Osteocyte (in vitro differentiated cells): ENCODE measurements around the gene CFB. TPM values are rescaled to one million over a fixed set of nuclear protein-coding genes. Genes with fewer than 3 reads are reported as not detected.
A peak's percentile ranks its signal among the peaks of the same experiment; 100 is the strongest.

ENCODE experiments used
- DNase-seq: peaks from one replicate; pipeline ENCODE4 v3.0.0; 2021; ENCODE audit warnings: mixed read lengths; ENCODE audit not compliant: unreplicated experiment; ENCODE audit errors: extremely low spot score
- H3K27ac Mint-ChIP-seq: one replicate; pipeline ENCODE4 v1.8.0; 2021; ENCODE audit warnings: mild to moderate bottlenecking, mixed read lengths; ENCODE audit not compliant: unreplicated experiment
- H3K27me3 Mint-ChIP-seq: one replicate; pipeline ENCODE4 v1.8.0; 2021; ENCODE audit warnings: mixed read lengths; ENCODE audit not compliant: unreplicated experiment
- H3K36me3 Mint-ChIP-seq: one replicate; pipeline ENCODE4 v1.8.0; 2021; ENCODE audit warnings: mixed read lengths; ENCODE audit not compliant: unreplicated experiment
- H3K4me1 Mint-ChIP-seq: one replicate; pipeline ENCODE4 v1.8.0; 2021; ENCODE audit warnings: mixed read lengths; ENCODE audit not compliant: unreplicated experiment
- H3K4me3 Mint-ChIP-seq: one replicate; pipeline ENCODE4 v1.8.0; 2021; ENCODE audit warnings: mild to moderate bottlenecking, moderate library complexity, mixed read lengths; ENCODE audit not compliant: unreplicated experiment
- H3K9me3 Mint-ChIP-seq: one replicate; pipeline ENCODE4 v1.8.0; 2021; ENCODE audit warnings: mixed read lengths; ENCODE audit not compliant: unreplicated experiment
- total RNA-seq: library from RNA; stranded (reverse); gene quantifications from 2 replicates; pipeline ENCODE4 v1.2.1, GENCODE V29; 2021
- TF ChIP-seq, protein P1 (sequence below): fragments of 200-600 bp; sonication (generic); IDR thresholded peaks from 2 replicates; pipeline ENCODE4 v1.5.0; 2021; ENCODE audit warnings: antibody characterized with exemption, mild to moderate bottlenecking, moderate library complexity

CFB gene
- total RNA-seq, 1 donor from 2014 or later, result 6.9 TPM

DNA sequence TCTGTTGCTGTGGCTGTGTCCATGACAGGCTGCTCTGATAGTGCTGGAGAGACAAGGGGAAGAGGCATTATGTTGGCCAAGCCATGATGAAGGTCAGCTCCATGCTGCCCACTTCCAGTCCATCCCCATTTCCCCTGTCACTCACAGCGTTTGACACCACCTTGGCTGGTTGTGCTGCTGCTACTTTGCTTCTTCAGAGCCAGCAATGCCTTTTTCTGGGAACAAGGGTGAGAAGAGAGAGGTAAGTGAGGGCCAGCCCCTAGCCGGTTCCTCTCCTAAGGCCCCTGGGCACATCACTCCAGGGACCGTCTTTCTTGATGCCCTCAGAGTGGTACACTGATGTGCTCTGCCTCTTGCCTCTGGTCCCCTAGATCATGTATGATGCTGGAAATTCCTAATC lies 10.9 kb downstream of the CFB start:
- H3K9me3 Mint-ChIP-seq, result no peaks in the 10 kb centered on the region
- H3K27me3 Mint-ChIP-seq, result no peaks in the 10 kb centered on the region
- TF ChIP-seq, protein P1, sequence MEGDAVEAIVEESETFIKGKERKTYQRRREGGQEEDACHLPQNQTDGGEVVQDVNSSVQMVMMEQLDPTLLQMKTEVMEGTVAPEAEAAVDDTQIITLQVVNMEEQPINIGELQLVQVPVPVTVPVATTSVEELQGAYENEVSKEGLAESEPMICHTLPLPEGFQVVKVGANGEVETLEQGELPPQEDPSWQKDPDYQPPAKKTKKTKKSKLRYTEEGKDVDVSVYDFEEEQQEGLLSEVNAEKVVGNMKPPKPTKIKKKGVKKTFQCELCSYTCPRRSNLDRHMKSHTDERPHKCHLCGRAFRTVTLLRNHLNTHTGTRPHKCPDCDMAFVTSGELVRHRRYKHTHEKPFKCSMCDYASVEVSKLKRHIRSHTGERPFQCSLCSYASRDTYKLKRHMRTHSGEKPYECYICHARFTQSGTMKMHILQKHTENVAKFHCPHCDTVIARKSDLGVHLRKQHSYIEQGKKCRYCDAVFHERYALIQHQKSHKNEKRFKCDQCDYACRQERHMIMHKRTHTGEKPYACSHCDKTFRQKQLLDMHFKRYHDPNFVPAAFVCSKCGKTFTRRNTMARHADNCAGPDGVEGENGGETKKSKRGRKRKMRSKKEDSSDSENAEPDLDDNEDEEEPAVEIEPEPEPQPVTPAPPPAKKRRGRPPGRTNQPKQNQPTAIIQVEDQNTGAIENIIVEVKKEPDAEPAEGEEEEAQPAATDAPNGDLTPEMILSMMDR, result no peak
- H3K36me3 Mint-ChIP-seq, result peaks cover 45% of the 10 kb centered on the region
- H3K4me1 Mint-ChIP-seq, result peaks cover 23% of the 10 kb centered on the region
- H3K4me3 Mint-ChIP-seq, result no peak overlapping the region
- DNase-seq, result no peak
- no peak overlapping the region for H3K27ac Mint-ChIP-seq

DNA sequence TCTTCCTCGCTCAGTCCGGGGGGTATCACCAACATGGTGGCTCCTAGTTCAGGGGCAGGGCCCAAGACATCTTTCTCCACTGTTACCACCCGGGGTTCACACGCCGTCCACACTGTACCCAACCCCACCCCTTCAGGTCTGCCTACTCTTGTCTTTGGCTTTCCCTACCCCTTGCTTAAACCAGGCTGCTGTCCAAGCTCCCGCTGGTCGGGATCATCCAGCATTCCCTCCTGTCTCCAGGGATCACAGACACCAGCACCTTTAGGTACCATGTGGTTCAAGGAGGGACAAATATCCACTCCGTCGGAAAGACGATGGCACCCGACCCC lies 12.5 kb downstream of the CFB start:
- no peaks in the 10 kb centered on the region for H3K27me3 Mint-ChIP-seq

DNA sequence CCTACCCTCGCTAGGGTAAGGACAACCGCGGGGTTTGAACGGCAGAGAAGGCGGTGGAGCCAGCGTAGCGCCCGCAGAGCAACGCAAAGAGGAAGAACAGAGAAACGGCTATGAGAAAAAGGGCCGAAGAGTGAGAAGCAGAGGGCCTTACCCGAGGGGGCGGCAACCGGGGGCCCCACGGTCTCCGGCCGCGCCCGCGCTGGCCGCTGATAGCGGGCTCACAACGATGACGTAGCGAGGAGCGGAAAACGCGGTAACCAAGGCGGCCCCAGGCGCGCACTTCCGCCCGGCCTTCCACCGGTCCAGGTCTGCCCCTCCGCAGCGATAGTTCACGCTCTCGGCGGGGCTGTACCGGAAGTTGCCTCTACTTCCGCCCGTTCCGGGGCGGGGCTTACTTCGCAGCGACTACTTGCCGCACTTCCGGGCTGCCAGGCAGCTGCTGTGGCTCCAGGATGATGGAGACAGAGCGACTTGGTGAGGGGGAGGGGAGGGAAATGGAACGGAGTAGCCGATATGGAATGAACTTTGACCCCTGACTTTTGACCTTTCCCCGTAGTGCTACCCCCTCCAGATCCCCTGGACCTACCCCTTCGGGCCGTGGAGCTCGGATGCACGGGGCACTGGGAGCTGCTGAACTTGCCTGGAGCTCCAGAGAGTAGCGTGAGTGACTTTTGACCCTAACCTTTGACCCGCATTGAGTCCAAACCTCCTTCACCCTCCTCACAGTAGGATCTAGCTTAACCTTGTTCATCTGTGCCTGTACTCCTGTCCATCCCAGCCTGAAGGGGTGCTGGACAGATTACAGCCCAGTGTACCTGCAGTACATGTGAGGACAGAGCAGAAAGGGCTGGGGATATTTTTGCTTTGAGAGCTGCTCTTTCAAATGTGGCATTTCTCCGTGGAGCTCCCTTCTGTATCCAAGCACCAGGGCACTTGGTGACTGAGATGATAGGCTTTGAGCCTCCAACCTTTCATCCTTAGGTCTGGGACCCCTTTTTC lies 13.1 kb downstream of the CFB start, which contains the start of the genes NELFE and SKIC2:
TSS of gene NELFE (minus strand) at position 231 of the 999 bp plus-strand sequence. CDS start 525 bp downstream, outside the sequence.
TSS of gene SKIC2 (plus strand) at position 435 of the 999 bp plus-strand sequence. CDS start at position 453, 18 bp downstream.
- Mint-ChIP-seq H3K4me3 (peak within 1 kb of the TSS; percentile 96), H3K9me3 (no peaks in the 10 kb centered on the region), H3K4me1 (peaks cover 23% of the 10 kb centered on the region), H3K36me3 (peaks cover 48% of the 10 kb centered on the region), H3K27ac (peak within 1 kb of the TSS; percentile 95), H3K27me3 (no peaks in the 10 kb centered on the region)
- TF ChIP-seq, protein P1, result no peak
- peak; percentile 99 for DNase-seq

More for the DNA sequence above, 12.5 kb downstream of the CFB start:
- no peak for DNase-seq
- H3K27ac Mint-ChIP-seq, result peak overlapping the region; percentile 92
- TF ChIP-seq, protein P1, result no peak
- H3K36me3 Mint-ChIP-seq, result peaks cover 51% of the 10 kb centered on the region
- H3K9me3 Mint-ChIP-seq, result no peaks in the 10 kb centered on the region
- H3K4me3 Mint-ChIP-seq, result peak overlapping the region; percentile 96
- H3K4me1 Mint-ChIP-seq, result peaks cover 23% of the 10 kb centered on the region

DNA sequence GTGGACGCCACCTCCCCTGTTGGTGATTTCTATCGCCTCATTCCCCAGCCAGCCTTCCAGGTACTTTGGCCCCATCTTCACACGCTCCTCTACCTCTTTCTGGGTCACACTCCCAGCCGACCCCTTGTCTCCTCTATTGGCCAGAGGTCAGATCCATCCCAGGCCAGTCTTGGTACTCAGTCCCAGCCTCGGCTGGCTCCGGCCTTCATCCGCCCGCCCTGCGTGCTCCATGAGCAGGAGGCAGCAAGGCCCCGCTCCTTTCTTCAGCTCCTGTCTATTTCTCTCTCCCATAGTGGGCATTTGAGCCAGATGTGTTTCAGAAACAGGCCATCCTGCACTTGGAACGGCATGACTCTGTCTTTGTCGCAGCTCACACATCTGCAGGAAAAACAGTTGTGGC lies 15.7 kb downstream of the CFB start:
- Mint-ChIP-seq H3K27me3 (no peaks in the 10 kb centered on the region), H3K27ac (no peak overlapping the region)
- TF ChIP-seq, protein P1, result no peak

DNA sequence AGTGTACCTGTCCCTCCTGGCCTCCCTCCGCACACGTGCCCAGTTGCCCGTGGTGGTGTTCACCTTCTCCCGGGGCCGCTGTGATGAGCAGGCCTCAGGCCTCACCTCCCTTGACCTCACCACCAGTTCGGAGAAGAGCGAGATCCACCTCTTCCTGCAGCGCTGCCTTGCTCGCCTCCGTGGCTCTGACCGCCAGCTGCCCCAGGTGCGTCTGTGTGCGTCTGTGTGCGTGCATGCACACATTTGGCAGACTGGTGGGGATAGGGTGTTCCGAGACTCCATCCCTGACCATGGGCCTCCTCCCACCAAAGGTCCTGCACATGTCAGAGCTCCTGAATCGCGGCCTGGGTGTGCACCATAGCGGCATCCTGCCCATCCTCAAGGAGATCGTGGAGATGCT lies 18.0 kb downstream of the CFB start:
- Mint-ChIP-seq H3K27ac (no peak overlapping the region), H3K27me3 (no peaks in the 10 kb centered on the region), H3K4me1 (peaks cover 13% of the 10 kb centered on the region), H3K36me3 (peaks cover 49% of the 10 kb centered on the region), H3K4me3 (no peak overlapping the region), H3K9me3 (no peaks in the 10 kb centered on the region)
- TF ChIP-seq, protein P1, result no peak
- DNase-seq, result no peak

More for the DNA sequence above, 15.7 kb downstream of the CFB start:
- peaks cover 46% of the 10 kb centered on the region for H3K36me3 Mint-ChIP-seq
- no peaks in the 10 kb centered on the region for H3K9me3 Mint-ChIP-seq
- no peak for DNase-seq
- H3K4me3 Mint-ChIP-seq, result no peak overlapping the region
- H3K4me1 Mint-ChIP-seq, result peaks cover 23% of the 10 kb centered on the region
